ENCODE data around the gene PCYOX1L.

- TF ChIP-seq CREB5 (CRISPR knock-in tag; IDR thresholded peaks at IDR 0.05; ENCODE audit: low read depth) (no peak), CSDC2 (CRISPR knock-in tag; IDR thresholded peaks at IDR 0.05) (no peak), ZFP3 (CRISPR knock-in tag; IDR thresholded peaks at IDR 0.05) (no peak), ZNF8 (CRISPR knock-in tag; IDR thresholded peaks at IDR 0.05) (no peak), OSR1 (CRISPR knock-in tag; IDR thresholded peaks at IDR 0.05) (no peak)
Measured at GRCh38 chr5:149386166-149386565, 28.3 kb downstream of the PCYOX1L start.

All from SK-N-SH treated with all-trans-retinoic acid at 6 μM for 48 hours (cell line).